ENCODE data around the gene SMG6. TPM values are rescaled to one million over a fixed set of nuclear protein-coding genes. Genes with fewer than 3 reads are reported as not detected.

The SMG6 gene
- total RNA-seq, 2 donors from 2014 or later, result 18.3 to 23.6 TPM

- Histone ChIP-seq H3K36me3 (no peaks in the 10 kb centered on the region), H3K27ac (no peak overlapping the region), H3K27me3 (no peaks in the 10 kb centered on the region), H3K9ac (ENCODE audit: low read depth in 2 of 2, low read length in 2 of 2) (no peak overlapping the region), H3K4me1 (peaks cover 2% of the 10 kb centered on the region), H3K9me3 (no peaks in the 10 kb centered on the region), H3K4me3 (no peak overlapping the region)
- no peak for DNase-seq
- intact Hi-C loops (cut with DNase I), result no loop called here
- no peak for TF ChIP-seq CTCF (IDR thresholded peaks at IDR 0.05)
These were observed 200.4 kb downstream of the SMG6 start for GRCh38 chr17:2102931-2103809.

- intact Hi-C loops (cut with DNase I), result no loop called here
- Histone ChIP-seq H3K36me3 (no peaks in the 10 kb centered on the region), H3K4me3 (no peak overlapping the region), H3K27me3 (no peaks in the 10 kb centered on the region), H3K9ac (ENCODE audit: low read depth in 2 of 2, low read length in 2 of 2) (peak overlapping the region; percentile 22 to 30), H3K27ac (peak overlapping the region; percentile 46), H3K9me3 (no peaks in the 10 kb centered on the region), H3K4me1 (peaks cover 2% of the 10 kb centered on the region)
- no peak for TF ChIP-seq CTCF (IDR thresholded peaks at IDR 0.05)
- DNase-seq, result peak; percentile 96
These were observed 201.9 kb downstream of the SMG6 start for GRCh38 chr17:2101448-2102257.

- no peak overlapping the region for H3K27ac ChIP-seq
- intact Hi-C loops (cut with DNase I), result no loop called here
- DNase-seq, result no peak
These were observed 208.1 kb downstream of the SMG6 start for GRCh38 chr17:2095536-2095910.

GRCh38 chr17:2094891-2095535 lies 208.6 kb downstream of the SMG6 start:
- Histone ChIP-seq H3K9me3 (no peaks in the 10 kb centered on the region), H3K4me1 (peaks cover 6% of the 10 kb centered on the region), H3K36me3 (no peaks in the 10 kb centered on the region), H3K27me3 (no peaks in the 10 kb centered on the region), H3K27ac (no peak overlapping the region), H3K9ac (ENCODE audit: low read depth in 2 of 2, low read length in 2 of 2) (no peak overlapping the region), H3K4me3 (no peak overlapping the region)
- no peak for DNase-seq
- intact Hi-C loops (cut with DNase I), result no loop called here
- TF ChIP-seq CTCF (IDR thresholded peaks at IDR 0.05), result peak; percentile 28

More at GRCh38 chr17:2095536-2095910, 208.1 kb downstream of the SMG6 start:
- H3K36me3 ChIP-seq, result no peaks in the 10 kb centered on the region
- H3K9me3 ChIP-seq, result no peaks in the 10 kb centered on the region
- H3K9ac ChIP-seq (ENCODE audit: low read depth in 2 of 2, low read length in 2 of 2), result no peak overlapping the region
- no peak overlapping the region for H3K4me3 ChIP-seq
- no peak for TF ChIP-seq CTCF (IDR thresholded peaks at IDR 0.05)
- no peaks in the 10 kb centered on the region for H3K27me3 ChIP-seq
- H3K4me1 ChIP-seq, result peaks cover 6% of the 10 kb centered on the region

- TF ChIP-seq CTCF (IDR thresholded peaks at IDR 0.05), result no peak
- H3K36me3 ChIP-seq, result no peaks in the 10 kb centered on the region
- no peak overlapping the region for H3K27ac ChIP-seq
- no peaks in the 10 kb centered on the region for H3K9me3 ChIP-seq
- H3K4me1 ChIP-seq, result peaks cover 11% of the 10 kb centered on the region
- H3K4me3 ChIP-seq, result no peak overlapping the region
- no peak for DNase-seq
- intact Hi-C loops (cut with DNase I), result no loop called here
- no peak overlapping the region for H3K9ac ChIP-seq (ENCODE audit: low read depth in 2 of 2, low read length in 2 of 2)
- no peaks in the 10 kb centered on the region for H3K27me3 ChIP-seq
These were observed 210.2 kb downstream of the SMG6 start for GRCh38 chr17:2093349-2093748.
